Endothelial cell of umbilical vein (primary cell): ENCODE results near the gene STARD3NL. TPM values are rescaled to one million over a fixed set of nuclear protein-coding genes. Genes with fewer than 3 reads are reported as not detected.
"Not testable (repeated sequence)": the region's sequence is repeated elsewhere in the genome, so short reads cannot be mapped to it uniquely, and the experiment has no call there.

Source experiments
- BruUV-seq: library from RNA; stranded (reverse); fragments of 400-500 nt; replicated peaks from 2 replicates; lab custom pipeline; 2021; lab: Mats Ljungman, UMichigan
- CTCF ChIA-PET: fragments of 300-600, 350-600 bp; sonication (Branson Sonifier 250); formaldehyde crosslinking; loops from one replicate; lab custom pipeline; 2021; ENCODE audit warnings: antibody characterized with exemption, inconsistent platforms; lab: Charles Lee
- POLR2A ChIA-PET: fragments of 300-600, 350-600 bp; sonication (Branson Sonifier 250); formaldehyde crosslinking; loops from one replicate; lab custom pipeline; 2021; ENCODE audit warnings: antibody characterized with exemption, inconsistent platforms; lab: Charles Lee
- DNase-seq: peaks from one replicate; pipeline ENCODE4 v3.0.0-alpha.2; 2011; ENCODE audit warnings: low read depth, low spot score
- FAIRE-seq: peaks from 2 replicates; lab custom pipeline; 2011; peaks lifted over from hg19 to GRCh38; lab: Jason Lieb, UNC
- H2AFZ ChIP-seq: 2 replicates; pipeline ENCODE4 v1.6.0; 2012; ENCODE audit warnings: low read depth, low read length, control low read depth, inconsistent platforms
- H3K27ac ChIP-seq: 2 replicates; pipeline ENCODE4 v1.5.1; 2011; ENCODE audit warnings: low read depth, mild to moderate bottlenecking, control low read depth, low read length, moderate library complexity; ENCODE audit not compliant: insufficient read depth
- H3K27me3 ChIP-seq, 2 experiments: 2 replicates each; pipeline versions ENCODE4 v1.6.0 to v1.6.1; 2011; ENCODE audit warnings: low read length in 2 of 2, mixed read lengths in 1 of 2; ENCODE audit not compliant: control insufficient read depth in 2 of 2, insufficient read depth in 2 of 2
- H3K36me3 ChIP-seq, 2 experiments: 2 replicates in 1 of 2; 3 replicates in 1 of 2; pipeline ENCODE4 v1.5.1; 2011; ENCODE audit warnings: low read length in 2 of 2, mild to moderate bottlenecking in 1 of 2, moderate library complexity in 1 of 2; ENCODE audit not compliant: control insufficient read depth in 2 of 2, insufficient read depth in 2 of 2; ENCODE audit errors: extremely low read depth in 1 of 2
- H3K4me1 ChIP-seq: 3 replicates; pipeline ENCODE4 v1.5.1; 2011; ENCODE audit warnings: mild to moderate bottlenecking, low read length; ENCODE audit not compliant: control insufficient read depth, insufficient read depth; ENCODE audit errors: extremely low read depth
- H3K4me2 ChIP-seq: 2 replicates; pipeline ENCODE4 v1.6.1; 2011; ENCODE audit warnings: low read length, control low read depth, mixed read lengths; ENCODE audit not compliant: insufficient read depth
- H3K4me3 ChIP-seq, 3 experiments: fragments of 200-600 bp in 1 of 3; sonication (generic), shearing (Covaris generic) in 1 of 3; replicated peaks in 1 of 3; 2 replicates each; pipeline ENCODE4 v1.5.1; 2011 to 2016; ENCODE audit warnings: control low read depth in 3 of 3, low read length in 3 of 3, mild to moderate bottlenecking in 2 of 3, inconsistent platforms in 1 of 3, low read depth in 1 of 3, moderate library complexity in 1 of 3; ENCODE audit not compliant: insufficient read depth in 1 of 3
- H3K79me2 ChIP-seq: 2 replicates; pipeline ENCODE4 v1.6.0; 2012; ENCODE audit warnings: low read length, inconsistent platforms; ENCODE audit not compliant: control insufficient read depth, insufficient read depth
- H3K9ac ChIP-seq: replicated peaks from 2 replicates; pipeline ENCODE3; 2011; ENCODE audit warnings: low read length, control low read depth; ENCODE audit not compliant: insufficient read depth; ENCODE audit errors: extremely low read depth
- H3K9me1 ChIP-seq: replicated peaks from 3 replicates; pipeline ENCODE4 v1.6.0; 2011; ENCODE audit warnings: mild to moderate bottlenecking, low read length; ENCODE audit not compliant: control insufficient read depth, insufficient read depth; ENCODE audit errors: extremely low read depth
- H3K9me3 ChIP-seq: replicated peaks from 2 replicates; pipeline ENCODE4 v1.5.1; 2012; ENCODE audit warnings: low read length, inconsistent platforms; ENCODE audit not compliant: control insufficient read depth, insufficient read depth
- H4K20me1 ChIP-seq: replicated peaks from 2 replicates; pipeline ENCODE3; 2011; ENCODE audit warnings: mild to moderate bottlenecking, low read length; ENCODE audit not compliant: control insufficient read depth, insufficient read depth; ENCODE audit errors: extremely low read depth
- CTCF ChIP-seq, 2 donors: IDR thresholded peaks; 1 replicate in 1 of 2; 2 replicates in 1 of 2; pipeline ENCODE4 v1.5.1; 2011; ENCODE audit warnings: low read length in 2 of 2, mild to moderate bottlenecking in 2 of 2, moderate library complexity in 2 of 2, control low read depth in 1 of 2, inconsistent platforms in 1 of 2, low read depth in 1 of 2; ENCODE audit not compliant: insufficient read depth in 1 of 2; ENCODE audit errors: extremely low read depth in 1 of 2
- EZH2 ChIP-seq: IDR thresholded peaks from 2 replicates; pipeline ENCODE4 v1.6.1; 2012; ENCODE audit warnings: borderline replicate concordance, low read depth, mild to moderate bottlenecking, moderate library complexity, low read length, inconsistent platforms; ENCODE audit not compliant: severe bottlenecking
- FOS ChIP-seq: IDR thresholded peaks from 2 replicates; pipeline ENCODE4 v1.6.1; 2011; ENCODE audit warnings: mild to moderate bottlenecking, low read length, moderate library complexity, borderline replicate concordance; ENCODE audit not compliant: insufficient read depth
- GATA2 ChIP-seq: IDR thresholded peaks from 2 replicates; pipeline ENCODE4 v1.7.0; 2011; ENCODE audit warnings: low read depth, mild to moderate bottlenecking, moderate library complexity, mixed read lengths, low read length; ENCODE audit not compliant: insufficient read length, insufficient read depth
- JUN ChIP-seq: IDR thresholded peaks from 2 replicates; pipeline ENCODE4 v1.6.1; 2011; ENCODE audit warnings: borderline replicate concordance, low read depth; ENCODE audit not compliant: insufficient read length, insufficient read depth
- MAX ChIP-seq: IDR thresholded peaks from 2 replicates; pipeline ENCODE4 v1.6.1; 2011; ENCODE audit not compliant: insufficient read depth, insufficient read length
- MYC ChIP-seq: IDR thresholded peaks from one replicate; pipeline ENCODE4 v1.6.1; 2011; ENCODE audit warnings: mild to moderate bottlenecking, low read depth, low read length
- POLR2A ChIP-seq: IDR thresholded peaks from 2 replicates; pipeline ENCODE4 v1.6.1; 2012; ENCODE audit warnings: low read depth, mild to moderate bottlenecking, control low read depth, low read length
- POLR2AphosphoS5 ChIP-seq: IDR thresholded peaks from 2 replicates; pipeline ENCODE4 v1.6.1; 2012; ENCODE audit warnings: low read depth, mild to moderate bottlenecking, control low read depth, low read length, moderate library complexity; ENCODE audit not compliant: insufficient read depth
- dilution Hi-C: fragments of 300-500 bp; cut with MboI; formaldehyde crosslinking; loops from one replicate; pipeline ENCODE4 v1.15.0; 2019; ENCODE audit warnings: low sequenced_read_pairs; ENCODE audit not compliant: extremely low pct_ligation_motif_present
- intact Hi-C: fragments of 100-400 bp; cut with micrococcal nuclease; formaldehyde crosslinking; loops from one replicate; pipeline ENCODE4 v1.10.0; 2022
- polyA plus RNA-seq, 4 experiments: library from polyadenylated mRNA; depleted of rRNA in 3 of 4; stranded (reverse) in 3 of 4; unstranded in 1 of 4; fragments of >200 nt; gene quantifications; 2 replicates each; pipeline versions ENCODE4 v1.2.1 to v1.2.3, GENCODE V29; 2011 to 2012; ENCODE audit warnings: missing spikeins in 1 of 4
- total RNA-seq: library from RNA; stranded (reverse); gene quantifications from 2 replicates; pipeline ENCODE4 v1.2.3, GENCODE V29; 2021

The STARD3NL gene
- total and polyA plus RNA-seq, 2 donors (not counting 3 experiments of a cell fraction or from before 2014, with no cell fraction given): 52.8 to 73.6 TPM

GRCh38 chr7:38270405-38270804 lies 92.4 kb downstream of the STARD3NL start:
- H3K36me3 ChIP-seq, H3K4me3 ChIP-seq, POLR2A ChIA-PET, H2AFZ ChIP-seq, H3K79me2 ChIP-seq, H3K4me2 ChIP-seq, dilution Hi-C loops, H3K27me3 ChIP-seq, H4K20me1 ChIP-seq, FAIRE-seq, H3K27ac ChIP-seq, H3K4me1 ChIP-seq, DNase-seq, H3K9me1 ChIP-seq, BruUV-seq, H3K9ac ChIP-seq, CTCF ChIA-PET, H3K9me3 ChIP-seq: not testable (repeated sequence)
- intact Hi-C loops: loop anchor here (1.0 kb wide), 1 partner anchor 16 kb away; no protein-coding TSS in a partner anchor

DNA sequence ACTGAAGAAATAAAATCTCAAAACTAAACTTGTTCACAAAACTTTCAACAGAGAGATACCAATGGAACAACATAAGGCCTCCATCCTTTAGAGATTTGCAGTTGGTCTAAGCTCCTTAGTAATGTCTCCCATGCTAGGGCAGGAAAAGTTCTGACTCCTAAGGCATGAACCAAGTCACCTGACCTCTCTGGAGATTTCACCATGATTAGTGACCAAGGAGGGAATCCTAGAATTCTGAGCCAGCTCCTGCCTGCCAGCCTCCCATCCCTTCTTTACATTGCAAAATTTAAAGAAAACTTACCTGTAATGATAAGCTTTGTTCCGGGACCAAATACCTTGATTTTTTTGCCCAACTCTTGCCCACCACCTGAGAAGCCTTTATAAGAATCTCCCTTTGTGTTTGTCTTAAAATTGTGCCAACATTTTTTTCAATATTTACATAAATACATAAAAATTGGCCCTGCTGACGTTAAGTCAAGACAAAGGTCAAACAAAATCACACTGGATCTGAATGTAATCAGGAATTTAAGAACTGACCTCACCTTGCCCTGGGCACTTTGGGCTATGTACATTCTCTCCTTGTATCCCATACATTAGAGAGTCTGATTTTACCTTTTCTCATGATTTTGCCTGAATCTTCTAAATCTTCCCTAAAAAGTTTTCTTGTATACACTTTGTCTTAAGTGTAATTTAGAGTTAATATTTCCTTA lies 95.4 kb downstream of the STARD3NL start, which contains the start of gene TARP:
Gene TARP (minus strand): TSS at position 351 of the 710 bp plus-strand sequence.
- no peaks in the 10 kb centered on the region for H3K9me3 ChIP-seq
- ChIA-PET POLR2A (no interaction called here), CTCF (interaction anchor here (0.9 to 2.1 kb wide), 2 partner anchors 45 to 62 kb away, joined by 3 to 6 read pairs; no protein-coding TSS in a partner anchor)
- no peak within 1 kb of the TSS for H2AFZ ChIP-seq
- no peak within 1 kb of the TSS for H3K27ac ChIP-seq
- H3K79me2 ChIP-seq: no peaks in the 10 kb centered on the region
- BruUV-seq: no TSS peak
- FAIRE-seq (no peak), DNase-seq (no peak)
- H3K27me3 ChIP-seq: peaks cover 0 to 3% of the 10 kb centered on the region in 2 experiments
- H3K9me1 ChIP-seq: no peaks in the 10 kb centered on the region
- intact Hi-C loops: no loop called here
- no peaks in the 10 kb centered on the region for H4K20me1 ChIP-seq
- no peak within 1 kb of the TSS for H3K4me2 ChIP-seq
- TF ChIP-seq POLR2A (no peak), EZH2 (no peak), POLR2AphosphoS5 (no peak), CTCF (IDR thresholded peaks at IDR 0.05; ENCODE audit: extremely low read depth in 1 of 2, insufficient read depth in 1 of 2, low read depth in 1 of 2, low read length in 2 of 2) (no peak), FOS (no peak), MAX (no peak), JUN (no peak), MYC (no peak), GATA2 (no peak)
- H3K4me1 ChIP-seq: no peaks in the 10 kb centered on the region
- H3K36me3 ChIP-seq: no peaks in the 10 kb centered on the region
- dilution Hi-C loops: no loop called here
- H3K4me3 ChIP-seq: no peak within 1 kb of the TSS
- no peak within 1 kb of the TSS for H3K9ac ChIP-seq
